GM19324 (cell line): ENCODE measurements around the gene AOAH.

Experiments used
- ATAC-seq: cut with Tn5 transposase; IDR thresholded peaks from one replicate; pipeline ENCODE4 v1.9.1; 2021; ENCODE audit warnings: mild to moderate bottlenecking, moderate library complexity; ENCODE audit not compliant: unreplicated experiment, low FRiP score

The AOAH gene

GRCh38 chr7:36638140-36638539 is 86.2 kb downstream of the AOAH start:
- ATAC-seq = no peak

- ATAC-seq = no peak
These were observed 86.9 kb downstream of the AOAH start for GRCh38 chr7:36637417-36637816.

GRCh38 chr7:36636126-36636525 is 88.2 kb downstream of the AOAH start:
- ATAC-seq = no peak

- ATAC-seq = no peak
These were observed 89.2 kb downstream of the AOAH start for GRCh38 chr7:36635091-36635490.

- no peak for ATAC-seq
These were observed 90.9 kb downstream of the AOAH start for GRCh38 chr7:36633377-36633776.

- ATAC-seq = no peak
These were observed 94.1 kb downstream of the AOAH start for GRCh38 chr7:36630112-36630650.

- no peak for ATAC-seq
These were observed 94.9 kb downstream of the AOAH start for GRCh38 chr7:36629351-36629750.

GRCh38 chr7:36627836-36628235 is 96.5 kb downstream of the AOAH start:
- ATAC-seq = no peak

GRCh38 chr7:36626111-36626510 is 98.2 kb downstream of the AOAH start:
- no peak for ATAC-seq

GRCh38 chr7:36625247-36625646 is 99.0 kb downstream of the AOAH start:
- ATAC-seq = no peak

- ATAC-seq = no peak
These were observed 101.0 kb downstream of the AOAH start for GRCh38 chr7:36623247-36623646.

GRCh38 chr7:36621396-36621795 is 102.9 kb downstream of the AOAH start:
- ATAC-seq = no peak

GRCh38 chr7:36620166-36620708 is 104.1 kb downstream of the AOAH start:
- no peak for ATAC-seq

GRCh38 chr7:36617408-36617807 is 106.9 kb downstream of the AOAH start:
- ATAC-seq = no peak

GRCh38 chr7:36615852-36616540 is 108.3 kb downstream of the AOAH start:
- no peak for ATAC-seq

GRCh38 chr7:36614959-36615358 is 109.3 kb downstream of the AOAH start:
- ATAC-seq = no peak

- ATAC-seq = no peak
These were observed 111.2 kb downstream of the AOAH start for GRCh38 chr7:36613031-36613614.

GRCh38 chr7:36611703-36612102 is 112.6 kb downstream of the AOAH start:
- no peak for ATAC-seq

- ATAC-seq = no peak
These were observed 116.6 kb downstream of the AOAH start for GRCh38 chr7:36607721-36608095.

GRCh38 chr7:36606976-36607720 is 117.1 kb downstream of the AOAH start:
- ATAC-seq = no peak
